H1 (cell line): ENCODE results near the gene ABHD16B. TPM values are rescaled to one million over a fixed set of nuclear protein-coding genes. Genes with fewer than 3 reads are reported as not detected.

Experiments used
- ASH2L ChIP-seq: fragments of 200-600, 300-600 bp; sonication (generic); IDR thresholded peaks from one replicate; pipeline ENCODE4 v1.7.1; 2017; ENCODE audit warnings: low read length
- BACH1 ChIP-seq: IDR thresholded peaks from 2 replicates; pipeline ENCODE4 v1.6.1; 2012; ENCODE audit warnings: low read length, improper control_type of control experiment
- BCL11A ChIP-seq, 2 experiments: IDR thresholded peaks; one replicate each; pipeline ENCODE4 v1.6.1; 2011; ENCODE audit warnings: low read depth in 2 of 2, low read length in 2 of 2, mild to moderate bottlenecking in 2 of 2
- CBX5 ChIP-seq: fragments of 300-800, 300-1000 bp; sonication (generic); IDR thresholded peaks from 2 replicates; pipeline ENCODE4 v1.7.1; 2016; ENCODE audit warnings: antibody characterized with exemption, low read length, low read depth
- CTBP2 ChIP-seq: IDR thresholded peaks from 2 replicates; pipeline ENCODE4 v1.7.0; 2011; ENCODE audit warnings: borderline replicate concordance, mild to moderate bottlenecking, moderate library complexity, mixed read lengths, low read length; ENCODE audit not compliant: insufficient read depth, insufficient read length
- CTCF ChIP-seq, 3 experiments: IDR thresholded peaks; 1 replicate in 2 of 3; 2 replicates in 1 of 3; pipeline versions ENCODE4 v1.5.1 to v1.6.1; 2011; ENCODE audit warnings: low read length in 3 of 3, mild to moderate bottlenecking in 3 of 3, inconsistent platforms in 2 of 3, low read depth in 1 of 3, moderate library complexity in 1 of 3; ENCODE audit not compliant: insufficient read depth in 1 of 3; ENCODE audit errors: control extremely low read depth in 1 of 3
- KDM1A ChIP-seq: fragments of 200-600, 300-600 bp; sonication (generic); IDR thresholded peaks from 2 replicates; pipeline ENCODE4 v1.7.1; 2016; ENCODE audit warnings: mild to moderate bottlenecking, low read length, borderline replicate concordance
- KDM4A ChIP-seq: IDR thresholded peaks from one replicate; pipeline ENCODE4 v1.7.1; 2012; ENCODE audit warnings: low read depth, mild to moderate bottlenecking, moderate library complexity, low read length, inconsistent platforms; ENCODE audit not compliant: severe bottlenecking
- SP2 ChIP-seq: IDR thresholded peaks from 2 replicates; pipeline ENCODE4 v1.6.1; 2012; ENCODE audit warnings: mild to moderate bottlenecking, low read length, inconsistent platforms
- SP4 ChIP-seq: IDR thresholded peaks from 2 replicates; pipeline ENCODE4 v1.6.1; 2012; ENCODE audit warnings: low read length, inconsistent platforms
- ZNF274 ChIP-seq: IDR thresholded peaks from 2 replicates; pipeline ENCODE4 v1.7.0; 2012; ENCODE audit warnings: low read length, borderline replicate concordance; ENCODE audit errors: extremely low read depth
- polyA plus RNA-seq, 7 experiments: library from polyadenylated mRNA; depleted of rRNA in 3 of 7; stranded (reverse) in 5 of 7; unstranded in 2 of 7; fragments of >200 nt in 5 of 7; fragments of 200-250 nt in 2 of 7; gene quantifications; 1 replicate in 5 of 7; 2 replicates in 1 of 7; 4 replicates in 1 of 7; pipeline versions ENCODE4 v1.2.1 to v1.2.3, GENCODE V29; 2011 to 2013; ENCODE audit warnings: missing spikeins in 2 of 7, mixed read lengths in 2 of 7
- total RNA-seq: library from RNA; stranded (reverse); fragmentation: NEBNext Ultra II Directional; extraction: Animal tissue kit (Norgen Biotek cat#: 25700); gene quantifications from 2 replicates; pipeline ENCODE4 v1.2.1, GENCODE V29; 2021

Gene ABHD16B
- total and polyA plus RNA-seq, 2 of the 8 experiments (the other 6 are each of a cell fraction or from before 2014, with no cell fraction given): not detected

GRCh38 chr20:63825331-63826118, 35.8 kb upstream of the ABHD16B start (continued):
- TF ChIP-seq CTCF (IDR thresholded peaks at IDR 0.05; ENCODE audit: control extremely low read depth in 1 of 3, insufficient read depth in 1 of 3, low read depth in 1 of 3, low read length in 3 of 3) (no peak), KDM1A (no peak), BACH1 (no peak), KDM4A (no peak), SP4 (no peak), CBX5 (no peak), SP2 (no peak), ZNF274 (no peak), ASH2L (no peak), BCL11A (IDR thresholded peaks at IDR 0.05; ENCODE audit: low read depth in 2 of 2, low read length in 2 of 2) (no peak), CTBP2 (no peak)
